Peyer's patch (tissue), 4 donors: ENCODE data around the gene C19orf44.

Experiments
- POLR2A ChIP-seq, 2 donors: fragments of 450-650 bp; IDR thresholded peaks; one replicate each; pipeline ENCODE4 v1.5.1; 2017; ENCODE audit warnings: antibody characterized with exemption in 2 of 2, mild to moderate bottlenecking in 2 of 2, moderate library complexity in 2 of 2
- TF ChIP-seq, protein P1 (sequence below), 6 experiments: fragments of 450-650 bp in 4 of 6; fragments of 200-600 bp in 2 of 6; sonication (generic) in 1 of 6; IDR thresholded peaks; one replicate each; pipeline ENCODE4 v1.5.1; 2017 to 2019; ENCODE audit warnings: antibody characterized with exemption in 6 of 6, mild to moderate bottlenecking in 3 of 6, moderate library complexity in 1 of 6

GRCh38 chr19:16531380-16531669 is 35.1 kb downstream of the C19orf44 start:
- TF ChIP-seq POLR2A (IDR thresholded peaks at IDR 0.05), result no peak
- TF ChIP-seq, protein P1, sequence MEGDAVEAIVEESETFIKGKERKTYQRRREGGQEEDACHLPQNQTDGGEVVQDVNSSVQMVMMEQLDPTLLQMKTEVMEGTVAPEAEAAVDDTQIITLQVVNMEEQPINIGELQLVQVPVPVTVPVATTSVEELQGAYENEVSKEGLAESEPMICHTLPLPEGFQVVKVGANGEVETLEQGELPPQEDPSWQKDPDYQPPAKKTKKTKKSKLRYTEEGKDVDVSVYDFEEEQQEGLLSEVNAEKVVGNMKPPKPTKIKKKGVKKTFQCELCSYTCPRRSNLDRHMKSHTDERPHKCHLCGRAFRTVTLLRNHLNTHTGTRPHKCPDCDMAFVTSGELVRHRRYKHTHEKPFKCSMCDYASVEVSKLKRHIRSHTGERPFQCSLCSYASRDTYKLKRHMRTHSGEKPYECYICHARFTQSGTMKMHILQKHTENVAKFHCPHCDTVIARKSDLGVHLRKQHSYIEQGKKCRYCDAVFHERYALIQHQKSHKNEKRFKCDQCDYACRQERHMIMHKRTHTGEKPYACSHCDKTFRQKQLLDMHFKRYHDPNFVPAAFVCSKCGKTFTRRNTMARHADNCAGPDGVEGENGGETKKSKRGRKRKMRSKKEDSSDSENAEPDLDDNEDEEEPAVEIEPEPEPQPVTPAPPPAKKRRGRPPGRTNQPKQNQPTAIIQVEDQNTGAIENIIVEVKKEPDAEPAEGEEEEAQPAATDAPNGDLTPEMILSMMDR (IDR thresholded peaks at IDR 0.05), result no peak
